Testis (tissue), 2 donors: ENCODE measurements around the gene PDE6A.

Source experiments
- POLR2A ChIP-seq: fragments of 450-650 bp; IDR thresholded peaks from one replicate; pipeline ENCODE4 v1.6.1; 2017; ENCODE audit warnings: antibody characterized with exemption, mild to moderate bottlenecking, moderate library complexity
- TF ChIP-seq, protein P1 (sequence below), 3 experiments: fragments of 450-650 bp in 2 of 3; fragments of 200-600 bp in 1 of 3; sonication (generic) in 1 of 3; IDR thresholded peaks; one replicate each; pipeline ENCODE4 v1.5.1; 2016 to 2019; ENCODE audit warnings: antibody characterized with exemption in 3 of 3, mild to moderate bottlenecking in 2 of 3, moderate library complexity in 1 of 3

DNA sequence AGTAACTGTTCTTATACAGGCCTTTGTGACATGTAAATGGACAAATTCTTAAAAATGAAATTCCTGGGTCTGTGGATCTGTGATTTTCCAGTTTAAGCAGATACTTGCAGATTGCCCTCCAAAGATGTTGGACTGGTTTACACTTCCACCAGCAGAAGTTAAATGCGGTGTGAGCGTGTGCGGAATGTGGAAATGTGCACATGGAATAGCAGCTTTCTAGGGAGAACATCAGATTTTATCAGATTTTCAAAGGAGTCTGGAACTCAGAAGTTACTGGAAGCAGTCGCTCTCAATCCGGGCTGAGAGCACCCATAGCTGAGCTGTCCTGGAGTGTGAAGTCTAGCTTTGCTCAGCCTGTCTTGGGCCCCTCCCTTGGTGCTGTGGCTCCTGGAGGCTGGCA is 117.0 kb downstream of the PDE6A start:
- TF ChIP-seq, protein P1, sequence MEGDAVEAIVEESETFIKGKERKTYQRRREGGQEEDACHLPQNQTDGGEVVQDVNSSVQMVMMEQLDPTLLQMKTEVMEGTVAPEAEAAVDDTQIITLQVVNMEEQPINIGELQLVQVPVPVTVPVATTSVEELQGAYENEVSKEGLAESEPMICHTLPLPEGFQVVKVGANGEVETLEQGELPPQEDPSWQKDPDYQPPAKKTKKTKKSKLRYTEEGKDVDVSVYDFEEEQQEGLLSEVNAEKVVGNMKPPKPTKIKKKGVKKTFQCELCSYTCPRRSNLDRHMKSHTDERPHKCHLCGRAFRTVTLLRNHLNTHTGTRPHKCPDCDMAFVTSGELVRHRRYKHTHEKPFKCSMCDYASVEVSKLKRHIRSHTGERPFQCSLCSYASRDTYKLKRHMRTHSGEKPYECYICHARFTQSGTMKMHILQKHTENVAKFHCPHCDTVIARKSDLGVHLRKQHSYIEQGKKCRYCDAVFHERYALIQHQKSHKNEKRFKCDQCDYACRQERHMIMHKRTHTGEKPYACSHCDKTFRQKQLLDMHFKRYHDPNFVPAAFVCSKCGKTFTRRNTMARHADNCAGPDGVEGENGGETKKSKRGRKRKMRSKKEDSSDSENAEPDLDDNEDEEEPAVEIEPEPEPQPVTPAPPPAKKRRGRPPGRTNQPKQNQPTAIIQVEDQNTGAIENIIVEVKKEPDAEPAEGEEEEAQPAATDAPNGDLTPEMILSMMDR (IDR thresholded peaks at IDR 0.05), result no peak
- TF ChIP-seq POLR2A, result no peak
